ENCODE data around the gene SCIMP.
"Not testable (repeated sequence)": the region's sequence is repeated elsewhere in the genome, so short reads cannot be mapped to it uniquely, and the experiment has no call there.

Gene SCIMP

DNA sequence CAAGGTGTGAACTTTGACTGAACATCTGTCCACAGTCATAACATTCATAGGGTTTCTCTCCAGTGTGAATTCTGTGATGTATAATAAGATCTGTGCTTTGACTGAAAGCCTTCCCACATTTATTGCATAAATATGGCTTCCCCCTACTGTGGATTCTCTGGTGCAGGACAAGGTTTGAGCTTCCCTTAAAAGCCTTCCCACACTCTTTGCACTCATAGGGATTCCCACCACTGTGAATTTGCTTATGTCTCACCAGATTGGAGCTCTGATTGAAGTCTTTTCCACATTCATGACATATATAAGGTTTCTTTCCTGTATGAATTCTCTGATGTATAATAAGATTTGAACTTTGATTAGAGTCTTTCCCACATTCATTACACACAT is 51.3 kb downstream of the SCIMP start:
- H3K4me3 ChIP-seq (ENCODE audit: low read length), result no peak overlapping the region
- peak; percentile 81 for TF ChIP-seq ZNF274 (IDR thresholded peaks at IDR 0.05; ENCODE audit: low read depth, low read length)

DNA sequence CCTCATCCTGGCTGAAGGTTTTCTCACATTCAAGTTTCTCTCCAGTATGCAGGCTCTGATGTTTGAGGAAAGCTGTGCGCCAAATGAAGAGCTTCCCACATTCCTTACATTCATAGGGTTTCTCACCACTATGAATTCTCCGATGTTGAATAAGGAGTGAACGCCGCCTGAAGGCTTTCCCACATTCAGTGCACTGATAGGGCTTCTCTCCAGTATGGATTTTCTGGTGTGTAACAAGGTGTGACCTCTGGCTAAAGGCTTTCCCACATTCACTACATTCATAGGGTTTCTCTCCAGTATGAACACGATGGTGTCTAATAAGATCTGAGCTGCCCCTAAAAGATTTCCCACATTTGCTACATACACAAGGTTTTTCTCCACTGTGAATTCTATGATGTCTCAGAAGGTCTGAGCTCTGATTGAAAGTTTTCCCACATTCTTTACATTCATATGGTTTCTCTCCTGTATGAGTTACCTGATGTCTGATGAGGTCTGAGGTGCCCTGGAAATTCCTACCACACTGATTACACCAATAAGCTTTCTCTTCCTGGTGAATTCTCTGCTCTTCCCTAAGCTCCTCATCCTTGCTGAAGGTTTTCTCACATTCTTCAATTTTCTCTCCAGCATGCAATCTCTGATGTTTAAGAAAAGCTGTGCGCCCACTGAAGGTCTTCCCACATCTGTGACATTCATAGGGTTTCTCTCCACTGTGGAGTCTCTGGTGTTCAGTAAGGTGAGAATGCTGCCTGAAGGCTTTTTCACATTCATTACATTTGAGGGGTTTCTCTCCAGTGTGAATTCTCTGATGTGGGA is 51.9 kb downstream of the SCIMP start:
- TF ChIP-seq ZNF274 (IDR thresholded peaks at IDR 0.05; ENCODE audit: low read depth, low read length), result no peak
- H3K4me3 ChIP-seq (ENCODE audit: low read length), result no peak overlapping the region

- H3K4me3 ChIP-seq (ENCODE audit: low read length), result no peak overlapping the region
- no peak for TF ChIP-seq ZNF274 (IDR thresholded peaks at IDR 0.05; ENCODE audit: low read depth, low read length)
Measured at GRCh38 chr17:5181509-5182305, 53.0 kb downstream of the SCIMP start.

GRCh38 chr17:5179003-5179402 is 55.7 kb downstream of the SCIMP start:
- TF ChIP-seq ZNF274 (IDR thresholded peaks at IDR 0.05; ENCODE audit: low read depth, low read length), result no peak
- H3K4me3 ChIP-seq (ENCODE audit: low read length), result no peak overlapping the region

- not testable (repeated sequence) for H3K4me3 ChIP-seq (ENCODE audit: low read length)
Measured at GRCh38 chr17:5175027-5175426, 59.6 kb downstream of the SCIMP start.

DNA sequence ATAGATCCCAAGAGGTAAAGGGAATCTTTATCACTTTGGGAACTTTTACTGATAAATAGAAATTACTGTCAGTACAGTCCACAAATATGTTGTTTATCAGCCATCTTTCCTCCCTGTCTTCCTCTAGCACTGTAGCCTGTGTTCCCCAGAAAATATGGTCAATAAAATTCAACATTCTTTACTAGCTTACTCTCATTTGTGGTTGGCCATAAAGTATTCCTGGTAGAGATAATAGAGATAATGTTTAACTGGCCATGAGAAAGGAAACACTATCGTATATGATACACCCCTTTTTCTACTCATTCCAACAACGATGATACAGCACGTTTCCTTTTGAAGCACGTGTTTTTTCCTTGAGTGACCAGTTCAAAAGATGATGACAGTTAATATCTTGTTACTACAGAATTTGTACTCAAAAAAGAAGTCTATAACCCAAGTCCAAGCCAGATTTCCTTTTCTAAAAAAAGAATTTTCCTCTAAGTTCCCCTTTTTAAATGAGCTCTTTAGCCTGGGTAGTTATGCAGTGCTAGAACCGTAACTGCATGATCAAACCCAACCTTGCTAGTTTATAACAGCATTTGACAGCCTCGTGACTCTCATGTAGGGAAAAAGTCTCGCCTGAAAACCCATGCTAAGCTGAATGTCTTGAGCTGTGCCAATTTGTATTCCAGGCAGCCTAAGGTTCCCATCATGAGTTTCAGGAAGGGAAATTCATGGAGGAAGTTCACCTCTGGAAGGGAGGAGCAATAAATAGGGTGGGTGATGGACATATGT is 68.7 kb downstream of the SCIMP start:
- not testable (repeated sequence) for H3K4me3 ChIP-seq (ENCODE audit: low read length)

- TF ChIP-seq ZNF274 (IDR thresholded peaks at IDR 0.05; ENCODE audit: low read depth, low read length), result no peak
- H3K4me3 ChIP-seq (ENCODE audit: low read length), result no peak overlapping the region
Measured at GRCh38 chr17:5164436-5164835, 70.2 kb downstream of the SCIMP start.

GRCh38 chr17:5161793-5162192 is 72.9 kb downstream of the SCIMP start:
- H3K4me3 ChIP-seq (ENCODE audit: low read length), result not testable (repeated sequence)

- H3K4me3 ChIP-seq (ENCODE audit: low read length), result not testable (repeated sequence)
Measured at GRCh38 chr17:5160702-5161101, 74.0 kb downstream of the SCIMP start.
